ENCODE measurements around the gene DENND5B.

DNA sequence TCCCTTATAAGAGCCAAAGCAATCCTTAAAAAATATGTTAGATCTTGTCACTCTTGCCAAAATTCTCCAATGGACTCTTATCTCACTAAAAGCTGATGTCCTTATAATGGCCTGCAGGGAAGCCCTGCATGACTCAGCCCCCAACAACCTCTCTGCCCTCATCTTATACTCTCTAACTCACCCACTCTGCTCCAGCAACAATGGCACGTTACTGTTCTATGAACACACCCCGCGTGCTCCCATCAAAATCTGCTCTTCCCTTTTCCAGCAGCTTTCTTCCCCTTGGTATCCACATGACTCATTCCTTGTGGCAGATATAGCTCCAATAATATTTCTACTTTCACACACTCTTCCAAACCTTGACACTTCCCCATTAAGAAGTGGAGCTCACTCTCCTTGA, 108.1 kb downstream of the DENND5B start:
- TF ChIP-seq, protein P1, sequence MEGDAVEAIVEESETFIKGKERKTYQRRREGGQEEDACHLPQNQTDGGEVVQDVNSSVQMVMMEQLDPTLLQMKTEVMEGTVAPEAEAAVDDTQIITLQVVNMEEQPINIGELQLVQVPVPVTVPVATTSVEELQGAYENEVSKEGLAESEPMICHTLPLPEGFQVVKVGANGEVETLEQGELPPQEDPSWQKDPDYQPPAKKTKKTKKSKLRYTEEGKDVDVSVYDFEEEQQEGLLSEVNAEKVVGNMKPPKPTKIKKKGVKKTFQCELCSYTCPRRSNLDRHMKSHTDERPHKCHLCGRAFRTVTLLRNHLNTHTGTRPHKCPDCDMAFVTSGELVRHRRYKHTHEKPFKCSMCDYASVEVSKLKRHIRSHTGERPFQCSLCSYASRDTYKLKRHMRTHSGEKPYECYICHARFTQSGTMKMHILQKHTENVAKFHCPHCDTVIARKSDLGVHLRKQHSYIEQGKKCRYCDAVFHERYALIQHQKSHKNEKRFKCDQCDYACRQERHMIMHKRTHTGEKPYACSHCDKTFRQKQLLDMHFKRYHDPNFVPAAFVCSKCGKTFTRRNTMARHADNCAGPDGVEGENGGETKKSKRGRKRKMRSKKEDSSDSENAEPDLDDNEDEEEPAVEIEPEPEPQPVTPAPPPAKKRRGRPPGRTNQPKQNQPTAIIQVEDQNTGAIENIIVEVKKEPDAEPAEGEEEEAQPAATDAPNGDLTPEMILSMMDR (conservative IDR thresholded peaks at IDR 0.05), result no peak
- TF ChIP-seq EZH2 (IDR thresholded peaks at IDR 0.05; ENCODE audit: low read depth), result no peak
